ENCODE data around the gene LILRB2. TPM values are rescaled to one million over a fixed set of nuclear protein-coding genes. Genes with fewer than 3 reads are reported as not detected.

Gene LILRB2
- total and polyA plus RNA-seq, 2 donors from 2014 or later = 1.9 to 11.5 TPM

DNA sequence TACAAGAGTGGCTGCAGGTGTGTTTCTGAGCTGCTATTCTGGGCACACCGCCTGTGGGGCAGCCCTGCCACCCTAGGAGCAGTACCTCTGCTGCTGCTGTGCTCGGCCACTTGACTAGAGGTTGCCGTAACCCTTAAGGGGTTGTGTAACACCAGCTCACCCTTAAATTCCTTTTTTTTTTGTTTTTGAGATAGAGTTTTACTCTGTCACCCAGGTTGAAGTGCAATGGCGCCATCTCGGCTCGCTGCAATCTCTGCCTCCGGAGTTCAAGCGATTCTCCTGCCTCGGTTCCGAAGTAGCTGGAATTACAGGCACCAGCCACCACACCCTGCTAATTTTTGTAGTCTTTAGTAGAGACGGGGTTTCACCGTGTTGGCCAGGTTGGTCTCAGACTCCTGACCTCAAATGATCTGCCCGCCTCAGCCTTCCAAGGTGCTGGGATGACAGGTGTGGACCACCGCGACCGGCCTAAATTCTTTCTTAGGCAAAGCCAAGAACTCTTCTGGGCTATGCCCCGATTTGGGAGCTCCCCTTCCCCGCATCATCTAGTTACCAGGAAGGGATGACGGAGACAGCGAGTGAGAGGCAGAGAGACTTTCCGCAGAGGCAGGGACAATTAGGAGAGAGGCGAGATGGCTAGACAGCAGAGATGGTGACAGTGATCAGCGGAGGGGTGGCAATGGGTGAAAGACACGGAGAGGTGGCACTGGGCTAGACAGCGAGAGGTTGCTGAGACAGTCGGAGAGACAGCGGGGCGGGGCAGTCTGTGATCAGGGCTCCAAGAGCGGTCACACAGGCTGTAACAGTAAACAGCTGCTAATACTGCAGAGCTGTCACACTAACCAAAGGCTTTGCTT lies 36.4 kb upstream of the LILRB2 start:
- TF ChIP-seq, protein P1, sequence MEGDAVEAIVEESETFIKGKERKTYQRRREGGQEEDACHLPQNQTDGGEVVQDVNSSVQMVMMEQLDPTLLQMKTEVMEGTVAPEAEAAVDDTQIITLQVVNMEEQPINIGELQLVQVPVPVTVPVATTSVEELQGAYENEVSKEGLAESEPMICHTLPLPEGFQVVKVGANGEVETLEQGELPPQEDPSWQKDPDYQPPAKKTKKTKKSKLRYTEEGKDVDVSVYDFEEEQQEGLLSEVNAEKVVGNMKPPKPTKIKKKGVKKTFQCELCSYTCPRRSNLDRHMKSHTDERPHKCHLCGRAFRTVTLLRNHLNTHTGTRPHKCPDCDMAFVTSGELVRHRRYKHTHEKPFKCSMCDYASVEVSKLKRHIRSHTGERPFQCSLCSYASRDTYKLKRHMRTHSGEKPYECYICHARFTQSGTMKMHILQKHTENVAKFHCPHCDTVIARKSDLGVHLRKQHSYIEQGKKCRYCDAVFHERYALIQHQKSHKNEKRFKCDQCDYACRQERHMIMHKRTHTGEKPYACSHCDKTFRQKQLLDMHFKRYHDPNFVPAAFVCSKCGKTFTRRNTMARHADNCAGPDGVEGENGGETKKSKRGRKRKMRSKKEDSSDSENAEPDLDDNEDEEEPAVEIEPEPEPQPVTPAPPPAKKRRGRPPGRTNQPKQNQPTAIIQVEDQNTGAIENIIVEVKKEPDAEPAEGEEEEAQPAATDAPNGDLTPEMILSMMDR (IDR thresholded peaks at IDR 0.05; ENCODE audit: borderline replicate concordance, extremely low read depth, insufficient read depth) = no peak
- H3K9ac ChIP-seq (ENCODE audit: low read length in 3 of 3) = no peak overlapping the region
- FAIRE-seq (no peak), DNase-seq (no peak)
- no peak overlapping the region for H3K4me3 ChIP-seq (ENCODE audit: low read length in 3 of 3)
- H3K27ac ChIP-seq (ENCODE audit: low read depth in 2 of 2, low read length in 2 of 2) = no peak overlapping the region
- H3K4me1 ChIP-seq (ENCODE audit: control insufficient read depth in 2 of 3, insufficient read depth in 2 of 3, low read depth in 1 of 3, low read length in 3 of 3) = no peaks in the 10 kb centered on the region
- H3K36me3 ChIP-seq (ENCODE audit: control insufficient read depth in 2 of 3, insufficient read depth in 3 of 3, low read length in 3 of 3) = no peaks in the 10 kb centered on the region
- no peaks in the 10 kb centered on the region for H3K9me3 ChIP-seq (ENCODE audit: control insufficient read depth in 2 of 3, insufficient read depth in 1 of 3, low read length in 3 of 3)
- H3K27me3 ChIP-seq (ENCODE audit: control insufficient read depth, insufficient read depth, low read length) = no peaks in the 10 kb centered on the region
- intact Hi-C loops (cut with DNase I) = no loop called here

DNA sequence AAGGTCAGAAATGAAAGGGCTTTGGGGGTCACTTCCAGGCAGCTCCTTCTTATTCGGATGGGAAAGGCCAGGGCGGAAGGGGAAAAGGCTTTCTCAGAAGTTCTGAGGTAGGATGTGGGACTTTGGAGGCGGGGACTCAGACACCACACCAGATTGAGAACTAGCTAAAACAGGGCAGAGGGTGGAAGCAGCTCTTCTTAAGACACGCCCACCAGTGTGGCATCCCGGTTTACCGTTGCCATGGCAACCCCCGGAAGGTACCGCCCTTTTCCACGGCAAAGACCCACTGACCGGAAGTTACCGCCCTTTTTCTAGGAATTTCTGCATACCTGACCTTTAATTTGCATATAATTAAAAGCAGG lies 35.8 kb upstream of the LILRB2 start:
- Histone ChIP-seq H3K9ac (ENCODE audit: low read length in 3 of 3) (no peak overlapping the region), H3K27me3 (ENCODE audit: control insufficient read depth, insufficient read depth, low read length) (no peaks in the 10 kb centered on the region), H3K4me1 (ENCODE audit: control insufficient read depth in 2 of 3, insufficient read depth in 2 of 3, low read depth in 1 of 3, low read length in 3 of 3) (no peaks in the 10 kb centered on the region), H3K9me3 (ENCODE audit: control insufficient read depth in 2 of 3, insufficient read depth in 1 of 3, low read length in 3 of 3) (no peaks in the 10 kb centered on the region), H3K4me3 (ENCODE audit: low read length in 3 of 3) (no peak overlapping the region), H3K27ac (ENCODE audit: low read depth in 2 of 2, low read length in 2 of 2) (no peak overlapping the region), H3K36me3 (ENCODE audit: control insufficient read depth in 2 of 3, insufficient read depth in 3 of 3, low read length in 3 of 3) (no peaks in the 10 kb centered on the region)
- FAIRE-seq (no peak), DNase-seq (no peak)
- TF ChIP-seq, protein P1 (IDR thresholded peaks at IDR 0.05; ENCODE audit: borderline replicate concordance, extremely low read depth, insufficient read depth) = no peak
- intact Hi-C loops (cut with DNase I) = no loop called here

DNA sequence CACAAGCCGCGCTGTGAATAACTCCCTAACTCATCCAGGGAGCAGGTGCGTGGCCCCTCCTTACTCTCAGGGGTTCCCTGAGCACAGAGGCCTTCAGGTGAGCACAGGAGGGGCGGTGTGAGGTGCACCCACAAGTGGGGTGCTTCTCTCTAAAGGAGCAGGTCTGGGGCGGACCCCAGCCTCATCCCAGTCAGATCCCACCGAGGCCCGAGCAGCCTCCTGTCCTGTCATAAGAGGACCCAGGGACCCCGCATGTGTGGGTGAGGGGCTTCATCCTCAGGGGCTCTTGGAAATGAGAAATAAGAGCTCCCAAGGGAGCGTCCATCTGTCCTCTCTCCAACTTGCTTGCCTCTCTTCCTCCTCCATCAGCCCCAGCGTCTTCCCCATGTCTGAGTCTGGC lies 35.0 kb upstream of the LILRB2 start:
- no peak overlapping the region for H3K9ac ChIP-seq (ENCODE audit: low read length in 3 of 3)
- intact Hi-C loops (cut with DNase I) = no loop called here
- FAIRE-seq (no peak), DNase-seq (no peak)
- no peaks in the 10 kb centered on the region for H3K4me1 ChIP-seq (ENCODE audit: control insufficient read depth in 2 of 3, insufficient read depth in 2 of 3, low read depth in 1 of 3, low read length in 3 of 3)
- TF ChIP-seq, protein P1 (IDR thresholded peaks at IDR 0.05; ENCODE audit: borderline replicate concordance, extremely low read depth, insufficient read depth) = no peak
- no peaks in the 10 kb centered on the region for H3K27me3 ChIP-seq (ENCODE audit: control insufficient read depth, insufficient read depth, low read length)
- H3K4me3 ChIP-seq (ENCODE audit: low read length in 3 of 3) = no peak overlapping the region
- H3K36me3 ChIP-seq (ENCODE audit: control insufficient read depth in 2 of 3, insufficient read depth in 3 of 3, low read length in 3 of 3) = no peaks in the 10 kb centered on the region
- no peak overlapping the region for H3K27ac ChIP-seq (ENCODE audit: low read depth in 2 of 2, low read length in 2 of 2)
- no peaks in the 10 kb centered on the region for H3K9me3 ChIP-seq (ENCODE audit: control insufficient read depth in 2 of 3, insufficient read depth in 1 of 3, low read length in 3 of 3)
